ENCODE data around the gene MVP. TPM values are rescaled to one million over a fixed set of nuclear protein-coding genes. Genes with fewer than 3 reads are reported as not detected.

The MVP gene
- total RNA-seq, 2 donors from 2014 or later: 175 to 190 TPM

- Histone ChIP-seq H3K36me3 (no peaks in the 10 kb centered on the region), H3K27me3 (replicated peaks; ENCODE audit: insufficient read depth) (no peaks in the 10 kb centered on the region), H3K4me1 (ENCODE audit: control insufficient read depth in 1 of 2, low read depth in 2 of 2) (peaks cover 53 to 79% of the 10 kb centered on the region in 2 donors), H3K4me3 (peak overlapping the region; percentile 97), H3K9me3 (no peaks in the 10 kb centered on the region), H3K27ac (peak overlapping the region; percentile 88 to 95)
- TF ChIP-seq CTCF (IDR thresholded peaks at IDR 0.05): no peak
- no peak for ATAC-seq (ENCODE audit: insufficient number of reproducible peaks, low FRiP score, low read depth)
- DNase-seq (ENCODE audit: low spot score): no peak
Observed at GRCh38 chr16:29820730-29821642, 724 bp downstream of the MVP start.

GRCh38 chr16:29821643-29822115 is 1.4 kb downstream of the MVP start:
- TF ChIP-seq CTCF (IDR thresholded peaks at IDR 0.05): no peak
- H3K27ac ChIP-seq: peak overlapping the region; percentile 88 to 95
- ATAC-seq (ENCODE audit: insufficient number of reproducible peaks, low FRiP score, low read depth) (peak; percentile 56), DNase-seq (ENCODE audit: low spot score) (no peak)
- no peaks in the 10 kb centered on the region for H3K27me3 ChIP-seq (replicated peaks; ENCODE audit: insufficient read depth)
- peak overlapping the region; percentile 97 for H3K4me3 ChIP-seq
- peaks cover 55 to 85% of the 10 kb centered on the region in 2 donors for H3K4me1 ChIP-seq (ENCODE audit: control insufficient read depth in 1 of 2, low read depth in 2 of 2)
- H3K36me3 ChIP-seq: no peaks in the 10 kb centered on the region
- no peaks in the 10 kb centered on the region for H3K9me3 ChIP-seq

DNA sequence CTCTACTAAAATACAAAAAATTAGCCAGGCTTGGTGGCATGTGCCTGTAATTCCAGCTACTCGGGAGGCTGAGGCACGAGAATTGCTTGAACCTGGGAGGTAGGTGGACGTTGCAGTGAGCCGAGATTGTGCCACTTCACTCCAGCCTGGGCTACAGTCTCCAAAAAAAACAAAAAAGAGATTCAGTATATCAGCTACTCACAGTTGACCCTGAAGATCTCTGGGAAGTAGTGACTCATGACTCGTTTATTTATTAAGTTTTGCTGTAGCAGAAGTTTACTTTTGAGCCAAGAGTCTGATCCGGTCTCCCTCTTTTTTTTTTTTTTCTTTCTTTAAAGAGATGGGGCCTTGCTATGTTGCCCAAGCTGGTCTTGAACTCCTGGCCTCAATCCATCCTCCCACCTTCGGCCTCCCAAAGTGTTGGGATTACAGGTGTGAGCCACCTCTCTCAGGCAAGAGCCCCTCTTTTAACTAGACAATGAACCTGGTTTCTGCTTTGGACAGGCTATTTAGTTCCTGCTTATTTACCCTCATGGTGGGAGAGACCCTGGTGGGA is 4.4 kb downstream of the MVP start:
- Histone ChIP-seq H3K27me3 (replicated peaks; ENCODE audit: insufficient read depth) (no peaks in the 10 kb centered on the region), H3K9me3 (no peaks in the 10 kb centered on the region), H3K4me1 (ENCODE audit: control insufficient read depth in 1 of 2, low read depth in 2 of 2) (peaks cover 46 to 66% of the 10 kb centered on the region in 2 donors), H3K36me3 (no peaks in the 10 kb centered on the region), H3K4me3 (peak overlapping the region; percentile 60), H3K27ac (peak overlapping the region; percentile 75 to 87)
- DNase-seq (ENCODE audit: low spot score) (no peak), ATAC-seq (ENCODE audit: insufficient number of reproducible peaks, low FRiP score, low read depth) (peak; percentile 20)
- no peak for TF ChIP-seq CTCF (IDR thresholded peaks at IDR 0.05)

DNA sequence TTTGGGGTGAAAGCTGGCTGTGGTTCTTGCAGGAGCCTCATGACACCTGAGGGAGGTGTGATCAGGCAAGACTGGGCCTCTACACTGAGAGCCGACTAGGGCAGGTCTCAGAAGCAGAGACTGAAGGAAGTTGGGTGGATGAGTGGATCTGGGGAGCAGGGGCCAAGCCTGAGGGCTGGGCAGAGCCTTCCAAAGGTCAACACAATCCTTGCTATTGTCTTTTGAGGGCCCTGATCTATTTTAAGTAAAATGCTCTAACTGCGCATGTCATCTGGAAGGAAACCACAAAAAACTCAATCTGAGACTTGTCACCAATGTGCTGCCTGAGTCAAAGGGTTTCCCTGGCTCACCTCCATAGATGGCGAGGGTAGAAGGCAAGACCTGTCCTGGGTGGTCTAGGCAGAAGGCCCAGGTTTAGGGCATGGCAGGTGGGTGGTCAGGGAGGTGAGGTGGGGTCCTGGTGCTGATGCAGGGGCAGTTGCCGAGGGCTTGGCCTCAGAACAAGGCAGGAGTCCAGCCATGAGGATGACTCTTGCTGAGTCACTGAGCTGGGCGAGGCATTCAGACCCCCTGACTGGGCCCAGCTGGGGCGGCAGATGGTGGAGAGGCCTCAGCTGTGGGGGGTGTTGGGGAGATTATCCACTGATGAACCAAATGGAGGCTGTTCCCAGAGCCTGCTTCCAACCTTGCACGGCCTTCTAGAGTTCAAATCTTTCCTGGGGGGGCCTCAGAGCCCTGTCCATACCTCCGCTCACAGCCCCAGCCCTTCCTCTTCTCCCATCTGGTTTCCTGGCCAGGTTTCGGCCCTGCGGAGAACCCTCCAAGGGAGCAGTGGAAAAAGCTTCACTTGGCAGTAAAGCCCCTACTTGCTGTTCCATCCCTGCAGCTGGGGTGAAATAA is 5.1 kb downstream of the MVP start:
- no peak for DNase-seq (ENCODE audit: low spot score)
- no peak for ATAC-seq (ENCODE audit: insufficient number of reproducible peaks, low FRiP score, low read depth)
- H3K27me3 ChIP-seq (replicated peaks; ENCODE audit: insufficient read depth): no peaks in the 10 kb centered on the region
- no peak for TF ChIP-seq CTCF (IDR thresholded peaks at IDR 0.05)
- no peaks in the 10 kb centered on the region for H3K9me3 ChIP-seq
- H3K4me3 ChIP-seq: peak overlapping the region; percentile 60
- H3K36me3 ChIP-seq: peaks cover 2% of the 10 kb centered on the region
- H3K27ac ChIP-seq: peak overlapping the region; percentile 75 to 87
- H3K4me1 ChIP-seq (ENCODE audit: control insufficient read depth in 1 of 2, low read depth in 2 of 2): peaks cover 41 to 60% of the 10 kb centered on the region in 2 donors
